G401 (cell line): ENCODE data around the gene CEACAM19. TPM values are rescaled to one million over a fixed set of nuclear protein-coding genes. Genes with fewer than 3 reads are reported as not detected.
"Not testable (repeated sequence)": the region's sequence is repeated elsewhere in the genome, so short reads cannot be mapped to it uniquely, and the experiment has no call there.

ENCODE experiments used
- DNase-seq: peaks from one replicate; pipeline ENCODE4 v3.0.0-alpha.2; 2015; ENCODE audit warnings: low spot score
- in situ Hi-C: cut with HindIII; loops from 2 replicates; pipeline ENCODE4 v1.10.0; 2016; ENCODE audit warnings: low sequenced_read_pairs, mixed read lengths
- total RNA-seq: library from RNA; depleted of rRNA; stranded (reverse); fragments of >200 nt; shearing (Covaris generic); gene quantifications from 2 replicates; pipeline ENCODE4 v1.2.3, GENCODE V29; 2014

CEACAM19 gene
- total RNA-seq, 1 experiment from 2014 or later = 0.78 TPM

- in situ Hi-C loops = no loop called here
- DNase-seq = no peak
Observed at GRCh38 chr19:44668985-44669764, 2.1 kb upstream of the CEACAM19 start.

- DNase-seq, in situ Hi-C loops: not testable (repeated sequence)
Observed at GRCh38 chr19:44670027-44670426, 1.3 kb upstream of the CEACAM19 start.

- no peak for DNase-seq
- in situ Hi-C loops = no loop called here
Observed at GRCh38 chr19:44672226-44672625, 944 bp downstream of the CEACAM19 start.

- DNase-seq = no peak
- in situ Hi-C loops = no loop called here
Observed at GRCh38 chr19:44673510-44673909, 2.2 kb downstream of the CEACAM19 start.

GRCh38 chr19:44675521-44675920 is 4.2 kb downstream of the CEACAM19 start:
- in situ Hi-C loops = no loop called here
- DNase-seq = no peak

- in situ Hi-C loops = no loop called here
- DNase-seq = no peak
Observed at GRCh38 chr19:44677019-44677811, 5.9 kb downstream of the CEACAM19 start.

GRCh38 chr19:44680536-44680935 is 9.3 kb downstream of the CEACAM19 start:
- in situ Hi-C loops = no loop called here
- DNase-seq = no peak

- in situ Hi-C loops = no loop called here
Observed at GRCh38 chr19:44681992-44682790, 10.9 kb downstream of the CEACAM19 start.

GRCh38 chr19:44682807-44683206 is 11.5 kb downstream of the CEACAM19 start:
- in situ Hi-C loops = no loop called here
- no peak for DNase-seq

More at GRCh38 chr19:44681992-44682790, 10.9 kb downstream of the CEACAM19 start:
- no peak for DNase-seq

GRCh38 chr19:44683434-44684210 is 12.3 kb downstream of the CEACAM19 start:
- DNase-seq = no peak
- in situ Hi-C loops = no loop called here

GRCh38 chr19:44684396-44684795 is 13.1 kb downstream of the CEACAM19 start:
- in situ Hi-C loops, DNase-seq: not testable (repeated sequence)

- DNase-seq = no peak
Observed at GRCh38 chr19:44684892-44685863, 13.9 kb downstream of the CEACAM19 start.

GRCh38 chr19:44685877-44686276 is 14.6 kb downstream of the CEACAM19 start:
- no peak for DNase-seq
- in situ Hi-C loops = no loop called here

More at GRCh38 chr19:44684892-44685863, 13.9 kb downstream of the CEACAM19 start:
- in situ Hi-C loops = no loop called here

GRCh38 chr19:44686896-44687295 is 15.6 kb downstream of the CEACAM19 start:
- in situ Hi-C loops = no loop called here
- no peak for DNase-seq

- in situ Hi-C loops = no loop called here
- no peak for DNase-seq
Observed at GRCh38 chr19:44687888-44688287, 16.6 kb downstream of the CEACAM19 start.

GRCh38 chr19:44689290-44690130 is 18.2 kb downstream of the CEACAM19 start:
- in situ Hi-C loops = no loop called here
- peak; percentile 50 for DNase-seq

GRCh38 chr19:44690131-44690440 is 18.8 kb downstream of the CEACAM19 start:
- in situ Hi-C loops = no loop called here
- no peak for DNase-seq
